ENCODE results near the gene DAPK2.

The DAPK2 gene

DNA sequence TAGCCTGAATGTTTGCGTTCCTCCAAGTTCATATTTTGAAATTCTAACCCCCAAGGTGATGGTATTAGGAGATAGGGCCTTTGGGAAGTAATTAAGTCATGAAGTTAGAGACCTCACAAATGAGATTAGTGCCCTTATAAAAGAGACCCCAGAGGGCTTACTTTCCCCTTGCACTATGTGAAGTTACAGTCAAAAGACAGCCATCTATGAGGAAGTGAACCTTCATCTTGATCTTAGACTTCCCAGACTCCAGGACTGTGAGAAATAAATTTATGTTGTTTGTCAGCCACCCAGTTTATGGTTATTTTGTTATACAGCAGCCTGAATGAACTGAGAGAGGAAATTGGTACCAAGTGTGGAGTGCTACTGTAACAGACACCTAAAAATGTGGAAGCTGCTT lies 74.4 kb downstream of the DAPK2 start:
- TF ChIP-seq TOX (CRISPR knock-in tag; IDR thresholded peaks at IDR 0.05; ENCODE audit: borderline replicate concordance) (no peak), ZNF70 (CRISPR knock-in tag; IDR thresholded peaks at IDR 0.05) (no peak), RARB (CRISPR knock-in tag; IDR thresholded peaks at IDR 0.05) (no peak), ZFP30 (CRISPR knock-in tag; IDR thresholded peaks at IDR 0.05) (no peak), ZC3H10 (CRISPR knock-in tag; IDR thresholded peaks at IDR 0.05) (no peak), ISL1 (CRISPR knock-in tag; IDR thresholded peaks at IDR 0.05) (no peak), ZNF8 (CRISPR knock-in tag; IDR thresholded peaks at IDR 0.05) (no peak), CREB5 (CRISPR knock-in tag; IDR thresholded peaks at IDR 0.05; ENCODE audit: low read depth) (no peak), PATZ1 (CRISPR knock-in tag; IDR thresholded peaks at IDR 0.05; ENCODE audit: borderline replicate concordance) (no peak)
- TF ChIP-seq, protein P1, sequence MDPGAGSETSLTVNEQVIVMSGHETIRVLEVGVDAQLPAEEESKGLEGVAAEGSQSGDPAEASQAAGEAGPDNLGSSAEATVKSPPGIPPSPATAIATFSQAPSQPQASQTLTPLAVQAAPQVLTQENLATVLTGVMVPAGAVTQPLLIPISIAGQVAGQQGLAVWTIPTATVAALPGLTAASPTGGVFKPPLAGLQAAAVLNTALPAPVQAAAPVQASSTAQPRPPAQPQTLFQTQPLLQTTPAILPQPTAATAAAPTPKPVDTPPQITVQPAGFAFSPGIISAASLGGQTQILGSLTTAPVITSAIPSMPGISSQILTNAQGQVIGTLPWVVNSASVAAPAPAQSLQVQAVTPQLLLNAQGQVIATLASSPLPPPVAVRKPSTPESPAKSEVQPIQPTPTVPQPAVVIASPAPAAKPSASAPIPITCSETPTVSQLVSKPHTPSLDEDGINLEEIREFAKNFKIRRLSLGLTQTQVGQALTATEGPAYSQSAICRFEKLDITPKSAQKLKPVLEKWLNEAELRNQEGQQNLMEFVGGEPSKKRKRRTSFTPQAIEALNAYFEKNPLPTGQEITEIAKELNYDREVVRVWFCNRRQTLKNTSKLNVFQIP (CRISPR knock-in tag; IDR thresholded peaks at IDR 0.05; ENCODE audit: borderline replicate concordance, low read depth) = no peak

DNA sequence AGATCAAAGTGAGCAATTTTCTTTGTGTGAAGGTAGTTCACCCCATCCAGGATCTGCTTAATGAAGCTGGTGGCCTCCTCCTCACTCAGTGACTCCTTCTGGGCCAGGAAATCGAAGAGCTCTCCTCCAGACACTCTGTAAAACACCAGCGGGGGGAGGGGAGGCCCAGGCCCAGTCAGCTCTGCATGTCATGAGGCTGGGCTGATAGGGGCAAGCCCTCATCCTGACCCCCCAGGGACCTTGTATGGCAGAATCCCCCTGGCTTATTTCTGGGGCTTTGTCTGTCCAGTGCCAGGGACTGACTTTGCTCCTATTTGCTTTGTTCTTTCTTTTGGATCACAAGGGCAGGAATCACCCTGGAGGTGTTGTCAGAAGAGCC lies 74.9 kb downstream of the DAPK2 start:
- no peak for ATAC-seq
- no peak for TF ChIP-seq SNAI2 (CRISPR knock-in tag; IDR thresholded peaks at IDR 0.05)
- TF ChIP-seq CREB5 (CRISPR knock-in tag; IDR thresholded peaks at IDR 0.05; ENCODE audit: low read depth) = no peak
- TF ChIP-seq ZC3H10 (CRISPR knock-in tag; IDR thresholded peaks at IDR 0.05) = no peak
- TF ChIP-seq, protein P2, sequence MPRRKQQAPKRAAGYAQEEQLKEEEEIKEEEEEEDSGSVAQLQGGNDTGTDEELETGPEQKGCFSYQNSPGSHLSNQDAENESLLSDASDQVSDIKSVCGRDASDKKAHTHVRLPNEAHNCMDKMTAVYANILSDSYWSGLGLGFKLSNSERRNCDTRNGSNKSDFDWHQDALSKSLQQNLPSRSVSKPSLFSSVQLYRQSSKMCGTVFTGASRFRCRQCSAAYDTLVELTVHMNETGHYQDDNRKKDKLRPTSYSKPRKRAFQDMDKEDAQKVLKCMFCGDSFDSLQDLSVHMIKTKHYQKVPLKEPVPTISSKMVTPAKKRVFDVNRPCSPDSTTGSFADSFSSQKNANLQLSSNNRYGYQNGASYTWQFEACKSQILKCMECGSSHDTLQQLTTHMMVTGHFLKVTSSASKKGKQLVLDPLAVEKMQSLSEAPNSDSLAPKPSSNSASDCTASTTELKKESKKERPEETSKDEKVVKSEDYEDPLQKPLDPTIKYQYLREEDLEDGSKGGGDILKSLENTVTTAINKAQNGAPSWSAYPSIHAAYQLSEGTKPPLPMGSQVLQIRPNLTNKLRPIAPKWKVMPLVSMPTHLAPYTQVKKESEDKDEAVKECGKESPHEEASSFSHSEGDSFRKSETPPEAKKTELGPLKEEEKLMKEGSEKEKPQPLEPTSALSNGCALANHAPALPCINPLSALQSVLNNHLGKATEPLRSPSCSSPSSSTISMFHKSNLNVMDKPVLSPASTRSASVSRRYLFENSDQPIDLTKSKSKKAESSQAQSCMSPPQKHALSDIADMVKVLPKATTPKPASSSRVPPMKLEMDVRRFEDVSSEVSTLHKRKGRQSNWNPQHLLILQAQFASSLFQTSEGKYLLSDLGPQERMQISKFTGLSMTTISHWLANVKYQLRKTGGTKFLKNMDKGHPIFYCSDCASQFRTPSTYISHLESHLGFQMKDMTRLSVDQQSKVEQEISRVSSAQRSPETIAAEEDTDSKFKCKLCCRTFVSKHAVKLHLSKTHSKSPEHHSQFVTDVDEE (CRISPR knock-in tag; IDR thresholded peaks at IDR 0.05) = no peak
- no peak for TF ChIP-seq ESRRG (CRISPR knock-in tag; IDR thresholded peaks at IDR 0.05)
- TF ChIP-seq RARB (CRISPR knock-in tag; IDR thresholded peaks at IDR 0.05) = no peak
- no peak for TF ChIP-seq CSDC2 (CRISPR knock-in tag; IDR thresholded peaks at IDR 0.05)
- TF ChIP-seq GLIS3 (CRISPR knock-in tag; IDR thresholded peaks at IDR 0.05) = no peak
- no peak for TF ChIP-seq ARNTL (CRISPR knock-in tag; IDR thresholded peaks at IDR 0.05; ENCODE audit: borderline replicate concordance, low read depth)
- TF ChIP-seq, protein P1 (CRISPR knock-in tag; IDR thresholded peaks at IDR 0.05; ENCODE audit: borderline replicate concordance, low read depth) = no peak
- no peak for TF ChIP-seq PATZ1 (CRISPR knock-in tag; IDR thresholded peaks at IDR 0.05; ENCODE audit: borderline replicate concordance)
- TF ChIP-seq OSR1 (CRISPR knock-in tag; IDR thresholded peaks at IDR 0.05) = no peak
- TF ChIP-seq ISL1 (CRISPR knock-in tag; IDR thresholded peaks at IDR 0.05) = no peak
- TF ChIP-seq ZFP3 (CRISPR knock-in tag; IDR thresholded peaks at IDR 0.05) = no peak
- no peak for TF ChIP-seq ZFP30 (CRISPR knock-in tag; IDR thresholded peaks at IDR 0.05)
- TF ChIP-seq TCF4 (CRISPR knock-in tag; IDR thresholded peaks at IDR 0.05; ENCODE audit: borderline replicate concordance) = no peak
- TF ChIP-seq ZNF565 (CRISPR knock-in tag; conservative IDR thresholded peaks at IDR 0.05; ENCODE audit: low read depth) = no peak
- no peak for TF ChIP-seq ZNF8 (CRISPR knock-in tag; IDR thresholded peaks at IDR 0.05)
- TF ChIP-seq TOX (CRISPR knock-in tag; IDR thresholded peaks at IDR 0.05; ENCODE audit: borderline replicate concordance) = no peak
- TF ChIP-seq CSRNP3 (CRISPR knock-in tag; IDR thresholded peaks at IDR 0.05) = no peak

More for the DNA sequence above, 74.4 kb downstream of the DAPK2 start:
- no peak for ATAC-seq
